Nephron progenitor cell (in vitro differentiated cells): ENCODE data around the gene CDH4.

Experiments used
- DNase-seq: peaks from one replicate; pipeline ENCODE4 v3.0.0; 2021
- H3K27ac Mint-ChIP-seq: 2 replicates; pipeline ENCODE4 v1.8.0; 2021; ENCODE audit warnings: mild to moderate bottlenecking, moderate library complexity, mixed read lengths
- H3K27me3 Mint-ChIP-seq: 2 replicates; pipeline ENCODE4 v1.8.0; 2021; ENCODE audit warnings: mild to moderate bottlenecking, low read depth, mixed read lengths; ENCODE audit not compliant: poor library complexity
- H3K36me3 Mint-ChIP-seq: 2 replicates; pipeline ENCODE4 v1.8.0; 2021; ENCODE audit warnings: low read depth, mixed read lengths
- H3K4me1 Mint-ChIP-seq: 2 replicates; pipeline ENCODE4 v1.8.0; 2021; ENCODE audit warnings: mixed read lengths
- H3K4me3 Mint-ChIP-seq: 2 replicates; pipeline ENCODE4 v1.8.0; 2021; ENCODE audit warnings: mild to moderate bottlenecking, moderate library complexity, mixed read lengths
- H3K9me3 Mint-ChIP-seq: 2 replicates; pipeline ENCODE4 v1.8.0; 2021; ENCODE audit warnings: mild to moderate bottlenecking, moderate library complexity, mixed read lengths
- TF ChIP-seq, protein P1 (sequence below): fragments of 200-600 bp; sonication (generic); IDR thresholded peaks from 2 replicates; pipeline ENCODE4 v1.5.0; 2021; ENCODE audit warnings: antibody characterized with exemption

The CDH4 gene

DNA sequence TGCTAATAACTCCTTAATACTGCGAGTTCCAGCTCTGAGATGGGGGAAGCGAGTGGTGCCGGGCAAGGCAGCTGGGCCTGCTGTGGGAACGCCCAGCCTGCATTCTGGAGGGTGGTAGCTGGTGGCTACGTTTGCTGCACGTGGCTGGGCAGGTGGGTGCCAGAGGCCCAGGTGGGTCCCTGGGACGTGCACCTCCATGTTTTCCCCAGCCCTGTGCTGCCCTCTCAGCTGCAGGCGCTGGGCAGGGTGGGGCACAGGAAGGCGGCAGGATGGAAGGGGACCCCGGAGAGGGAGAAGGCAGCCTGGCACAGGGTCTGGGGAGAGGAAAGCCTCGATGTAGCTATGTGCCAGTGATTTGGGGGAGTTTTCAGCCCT, 388.8 kb downstream of the CDH4 start:
- H3K9me3 Mint-ChIP-seq, result peaks cover 9% of the 10 kb centered on the region
- TF ChIP-seq, protein P1, sequence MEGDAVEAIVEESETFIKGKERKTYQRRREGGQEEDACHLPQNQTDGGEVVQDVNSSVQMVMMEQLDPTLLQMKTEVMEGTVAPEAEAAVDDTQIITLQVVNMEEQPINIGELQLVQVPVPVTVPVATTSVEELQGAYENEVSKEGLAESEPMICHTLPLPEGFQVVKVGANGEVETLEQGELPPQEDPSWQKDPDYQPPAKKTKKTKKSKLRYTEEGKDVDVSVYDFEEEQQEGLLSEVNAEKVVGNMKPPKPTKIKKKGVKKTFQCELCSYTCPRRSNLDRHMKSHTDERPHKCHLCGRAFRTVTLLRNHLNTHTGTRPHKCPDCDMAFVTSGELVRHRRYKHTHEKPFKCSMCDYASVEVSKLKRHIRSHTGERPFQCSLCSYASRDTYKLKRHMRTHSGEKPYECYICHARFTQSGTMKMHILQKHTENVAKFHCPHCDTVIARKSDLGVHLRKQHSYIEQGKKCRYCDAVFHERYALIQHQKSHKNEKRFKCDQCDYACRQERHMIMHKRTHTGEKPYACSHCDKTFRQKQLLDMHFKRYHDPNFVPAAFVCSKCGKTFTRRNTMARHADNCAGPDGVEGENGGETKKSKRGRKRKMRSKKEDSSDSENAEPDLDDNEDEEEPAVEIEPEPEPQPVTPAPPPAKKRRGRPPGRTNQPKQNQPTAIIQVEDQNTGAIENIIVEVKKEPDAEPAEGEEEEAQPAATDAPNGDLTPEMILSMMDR, result no peak
- DNase-seq, result no peak

GRCh38 chr20:61643656-61644377, 391.8 kb downstream of the CDH4 start:
- no peak for DNase-seq
- Mint-ChIP-seq H3K4me1 (peaks cover 35% of the 10 kb centered on the region), H3K27ac (peak overlapping the region; percentile 49), H3K27me3 (peaks cover 11% of the 10 kb centered on the region), H3K4me3 (no peak overlapping the region), H3K36me3 (no peaks in the 10 kb centered on the region), H3K9me3 (peaks cover 9% of the 10 kb centered on the region)
- TF ChIP-seq, protein P1, result no peak

More for the DNA sequence above, 388.8 kb downstream of the CDH4 start:
- Mint-ChIP-seq H3K36me3 (no peaks in the 10 kb centered on the region), H3K4me3 (no peak overlapping the region), H3K27ac (no peak overlapping the region), H3K27me3 (peaks cover 9% of the 10 kb centered on the region), H3K4me1 (peaks cover 18% of the 10 kb centered on the region)

GRCh38 chr20:61644378-61645076, 392.5 kb downstream of the CDH4 start:
- Mint-ChIP-seq H3K27me3 (peaks cover 16% of the 10 kb centered on the region), H3K36me3 (no peaks in the 10 kb centered on the region), H3K9me3 (peaks cover 9% of the 10 kb centered on the region), H3K4me1 (peaks cover 35% of the 10 kb centered on the region), H3K4me3 (no peak overlapping the region), H3K27ac (no peak overlapping the region)
- peak; percentile 25 for DNase-seq
- TF ChIP-seq, protein P1, result no peak

DNA sequence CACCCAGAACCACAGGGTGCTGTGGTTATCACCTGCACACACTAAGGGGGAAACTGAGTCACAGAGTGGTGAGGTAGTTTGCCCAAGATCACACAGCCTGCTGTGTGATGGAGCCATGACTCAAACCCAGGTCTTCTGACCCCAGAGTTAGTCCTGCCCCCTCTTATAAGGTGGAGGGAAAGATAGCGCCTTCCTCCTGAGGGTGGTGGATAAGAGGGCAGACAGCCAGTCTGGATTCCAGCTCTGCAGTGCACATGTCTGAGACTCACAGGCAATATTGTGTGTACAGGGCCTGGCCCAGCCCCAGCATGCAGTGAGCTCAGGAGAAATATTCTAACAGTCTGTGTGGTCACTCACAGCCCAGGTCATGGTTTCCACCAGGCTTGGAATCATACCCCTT, 393.7 kb downstream of the CDH4 start:
- peaks cover 39% of the 10 kb centered on the region for H3K4me1 Mint-ChIP-seq
- DNase-seq, result no peak
- H3K9me3 Mint-ChIP-seq, result peaks cover 9% of the 10 kb centered on the region
- H3K4me3 Mint-ChIP-seq, result no peak overlapping the region
- peaks cover 19% of the 10 kb centered on the region for H3K27me3 Mint-ChIP-seq
- TF ChIP-seq, protein P1, result no peak
- H3K36me3 Mint-ChIP-seq, result no peaks in the 10 kb centered on the region
- no peak overlapping the region for H3K27ac Mint-ChIP-seq

- DNase-seq, result no peak
- H3K27me3 Mint-ChIP-seq, result peaks cover 19% of the 10 kb centered on the region
- TF ChIP-seq, protein P1, result no peak
- peaks cover 39% of the 10 kb centered on the region for H3K4me1 Mint-ChIP-seq
- H3K36me3 Mint-ChIP-seq, result no peaks in the 10 kb centered on the region
- peaks cover 9% of the 10 kb centered on the region for H3K9me3 Mint-ChIP-seq
- no peak overlapping the region for H3K4me3 Mint-ChIP-seq
- H3K27ac Mint-ChIP-seq, result no peak overlapping the region
These were observed 394.4 kb downstream of the CDH4 start for GRCh38 chr20:61646453-61646852.
